Activated CD4-positive, alpha-beta T cell treated with anti-CD3 and anti-CD28 coated beads, Interleukin-2, Interleukin-4, amounts not matched to agents 100 ng/mL and 50 ng/mL, durations not matched to agents 16 hours and 8 hours (primary cell): ENCODE measurements around the gene TELO2.

Experiments used
- DNase-seq: peaks from one replicate; pipeline ENCODE4 v3.0.0-alpha.2; 2020; ENCODE audit warnings: low spot score

Gene TELO2

DNA sequence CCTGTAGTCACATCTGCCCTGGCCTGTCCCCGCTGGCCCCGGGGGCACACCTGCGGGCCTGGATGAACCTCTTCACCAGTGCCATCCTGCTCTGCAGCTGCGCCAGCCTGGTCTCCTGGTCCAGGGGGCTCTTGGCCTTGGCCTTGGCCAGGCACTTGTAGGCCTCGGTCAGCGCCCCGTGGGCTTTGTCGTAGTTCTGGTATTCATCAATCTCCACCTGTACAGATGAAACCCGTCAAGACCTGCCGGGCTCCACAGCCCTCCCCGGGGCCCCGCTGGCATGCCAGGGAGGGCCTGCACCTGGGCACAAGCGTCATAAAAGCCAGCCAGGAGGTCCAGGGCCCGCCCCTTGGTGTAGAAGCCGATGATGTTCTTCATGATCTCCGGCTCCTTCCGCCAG lies 26.7 kb downstream of the TELO2 start:
- no peak for DNase-seq

DNA sequence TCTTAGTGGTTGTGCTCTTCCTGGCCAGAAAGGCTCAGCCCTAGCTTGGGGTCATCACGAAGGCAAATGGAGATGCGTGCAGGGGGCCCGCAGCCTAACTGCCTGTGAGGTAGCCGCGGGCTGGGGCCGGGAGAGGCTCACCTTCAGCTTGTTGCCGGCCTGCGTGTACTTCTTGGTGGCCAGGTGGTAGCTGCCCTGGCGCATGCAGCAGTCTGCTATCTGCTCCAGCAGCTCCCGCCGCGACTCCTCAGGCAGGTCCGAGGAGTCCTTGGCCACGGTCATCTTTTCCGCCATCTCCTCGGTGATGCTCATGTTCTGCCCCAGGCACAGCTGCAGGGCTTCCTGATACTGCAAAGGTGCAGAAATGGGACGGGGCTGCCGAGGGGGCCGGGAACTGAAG lies 27.3 kb downstream of the TELO2 start:
- no peak for DNase-seq

DNA sequence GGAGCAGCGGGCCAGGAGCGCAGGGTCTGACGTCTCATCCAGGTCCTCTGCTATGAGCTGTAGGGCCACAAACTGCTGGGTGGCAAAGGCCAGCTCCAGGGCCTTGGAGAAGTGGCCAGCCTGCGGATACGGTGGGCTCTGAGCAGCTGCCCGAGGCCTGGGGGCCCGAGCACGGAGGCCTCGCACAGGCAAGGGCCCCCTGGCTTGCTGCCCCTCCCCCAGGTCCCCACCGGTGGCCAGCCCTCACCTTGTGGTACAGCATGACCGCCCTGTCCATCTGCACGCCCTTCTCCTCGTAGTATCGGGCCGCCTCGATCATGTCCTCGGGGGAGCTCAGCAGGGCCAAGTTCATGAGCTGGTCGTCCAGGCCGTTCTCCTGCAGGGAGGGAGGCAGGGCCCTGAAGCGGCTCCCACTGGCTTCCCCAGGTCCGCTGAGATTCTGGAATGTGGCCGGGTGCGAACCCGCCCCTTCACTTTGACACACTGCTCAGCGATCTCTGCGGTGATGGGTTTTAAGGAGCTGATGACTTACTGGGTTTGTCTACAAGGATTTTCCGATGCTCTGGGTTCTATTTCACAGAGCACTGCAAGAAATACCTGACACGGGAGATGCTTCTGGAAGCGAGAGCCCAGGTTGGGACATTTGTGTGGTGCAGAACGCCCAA lies 30.6 kb downstream of the TELO2 start:
- no peak for DNase-seq

DNA sequence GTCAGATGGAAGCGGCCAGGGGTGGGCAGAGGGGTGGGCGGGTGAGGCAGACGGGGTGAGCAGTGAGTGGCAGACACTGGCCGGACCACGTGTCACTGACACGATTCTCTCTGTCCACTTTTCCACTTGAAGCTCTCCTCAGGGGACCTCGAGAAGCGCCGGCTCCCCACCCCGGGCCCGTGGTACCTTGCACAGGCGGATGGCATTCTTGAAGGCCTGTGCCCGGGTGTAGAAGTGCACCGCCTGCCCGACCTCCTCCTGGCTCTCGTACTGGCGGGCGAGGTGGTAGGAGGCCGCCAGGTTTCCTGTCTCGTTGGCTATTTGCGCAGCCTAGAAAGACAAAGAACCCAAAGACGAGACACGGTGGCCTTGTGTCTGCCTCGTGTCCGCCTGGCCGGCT lies 31.2 kb downstream of the TELO2 start:
- DNase-seq = no peak

DNA sequence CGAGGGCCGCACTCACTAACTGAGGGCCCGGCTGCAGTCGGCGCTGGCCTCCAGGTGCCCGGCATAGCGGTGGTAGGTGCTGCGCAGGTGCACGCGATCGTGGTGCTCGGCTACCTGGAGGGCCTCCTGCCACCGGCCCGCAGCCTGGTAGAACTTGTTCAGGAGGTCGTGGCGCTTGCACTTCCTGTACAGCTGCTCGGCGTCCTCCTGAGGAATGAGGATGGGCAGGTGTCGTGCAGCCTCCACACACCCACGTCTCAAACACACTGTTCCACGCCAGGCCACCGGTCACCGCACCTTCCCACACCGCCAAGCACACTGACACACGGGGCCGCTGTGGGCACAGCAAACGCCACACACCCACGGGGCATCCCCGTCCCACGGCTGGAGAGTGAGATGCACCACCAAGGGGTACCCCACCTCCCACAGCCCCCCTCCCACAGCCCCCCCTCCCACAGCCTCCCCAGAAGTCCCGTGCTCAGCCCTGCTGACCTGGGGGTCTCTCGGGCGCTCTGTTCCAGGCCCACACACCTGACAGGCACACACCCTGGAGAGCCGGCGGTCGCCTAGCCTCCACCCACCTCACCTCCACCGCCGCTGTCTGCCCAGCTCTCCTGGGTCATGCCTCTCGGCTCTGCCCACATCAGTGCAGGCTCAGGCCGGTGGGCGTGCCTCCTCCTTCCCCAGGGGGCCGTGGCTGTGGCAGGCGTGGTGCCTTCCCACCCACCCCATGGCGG lies 32.9 kb downstream of the TELO2 start:
- no peak for DNase-seq

DNA sequence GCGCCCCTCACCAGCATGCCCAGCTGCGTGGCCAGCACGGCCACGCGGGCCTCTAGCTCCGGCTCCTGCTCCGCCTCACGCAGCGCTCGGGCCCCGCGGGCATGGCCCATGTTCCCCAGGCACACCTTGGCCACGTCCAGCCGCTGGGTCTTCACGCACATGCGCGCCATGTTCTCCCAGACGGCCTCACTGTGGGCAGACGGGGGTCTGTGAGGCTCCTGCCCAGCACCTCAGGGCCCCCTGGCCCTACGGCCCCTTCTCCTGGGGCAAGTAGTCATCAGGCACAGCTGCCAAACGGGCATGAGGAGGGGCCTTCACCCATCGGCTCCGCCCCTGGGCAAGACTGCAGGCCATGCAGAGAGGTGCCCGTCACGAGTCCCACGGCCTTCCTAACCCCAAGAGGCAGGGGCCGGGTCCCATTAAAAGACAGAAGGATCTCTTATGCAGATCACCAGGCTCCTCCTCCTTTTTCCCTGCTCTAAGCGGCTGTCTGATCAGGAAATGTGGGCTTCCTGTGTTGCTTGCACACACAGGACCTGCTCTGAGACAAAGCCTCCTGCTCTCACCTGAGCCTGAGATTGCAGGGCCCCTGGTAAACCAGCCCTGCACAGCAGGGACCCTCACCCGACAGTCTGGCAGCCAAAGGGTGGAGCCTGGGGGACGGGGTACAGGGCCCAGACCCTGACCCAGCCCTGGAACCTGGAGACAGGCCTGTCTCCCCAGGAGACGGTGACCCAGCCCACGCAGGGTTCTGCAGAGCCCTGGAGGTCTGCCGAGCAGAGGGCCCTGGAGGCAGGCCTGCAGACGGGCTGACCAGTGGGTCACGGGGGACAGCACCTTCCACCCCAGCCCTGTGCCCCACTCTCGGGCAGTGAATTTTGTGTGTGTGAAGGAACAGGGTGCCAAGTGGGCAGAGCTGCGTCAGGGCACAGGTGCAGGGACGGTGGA lies 33.7 kb downstream of the TELO2 start:
- no peak for DNase-seq

DNA sequence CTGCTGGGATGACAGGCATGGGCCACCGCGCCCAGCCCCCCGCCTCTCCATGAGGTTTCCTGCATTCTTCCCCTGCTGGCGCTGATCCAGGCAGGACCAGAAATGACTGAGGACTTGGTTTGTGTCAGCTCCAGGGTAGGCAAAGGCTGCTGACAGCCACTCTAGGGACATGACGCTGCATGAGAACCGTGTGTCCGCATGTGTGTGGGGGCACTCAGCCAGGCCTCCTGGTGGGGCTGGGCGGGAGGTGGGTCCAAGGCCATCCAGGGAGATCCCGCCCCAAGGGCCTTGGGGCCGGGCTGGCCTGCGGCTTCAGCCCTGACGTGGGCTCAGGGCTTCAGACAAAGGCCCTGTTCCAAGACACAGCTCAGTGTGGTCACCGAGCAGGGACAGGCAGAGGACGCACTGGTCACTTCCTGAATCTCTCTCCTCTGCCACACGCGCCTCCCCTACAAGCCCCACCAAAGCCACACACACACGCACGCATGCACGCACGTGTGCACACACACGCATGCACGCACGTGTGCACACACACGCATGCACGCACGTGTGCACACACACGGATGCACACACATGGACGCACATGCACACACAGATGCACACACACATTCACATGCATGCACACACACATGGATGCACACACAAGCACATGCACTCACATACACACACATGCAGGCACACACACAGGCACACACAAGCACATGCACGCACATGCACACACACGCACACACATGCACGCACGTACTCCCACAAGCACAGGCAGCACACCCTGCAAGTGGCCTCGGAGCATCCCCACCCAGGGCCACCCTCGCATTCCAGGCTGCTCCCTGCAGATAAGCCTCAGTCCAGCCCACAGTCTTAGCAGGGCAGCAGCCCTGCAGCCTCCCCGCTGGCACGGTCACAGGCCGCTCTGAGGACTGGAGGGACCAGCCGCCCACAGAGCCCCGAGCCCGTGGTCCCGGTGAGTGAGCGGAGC lies 35.0 kb downstream of the TELO2 start:
- no peak for DNase-seq

DNA sequence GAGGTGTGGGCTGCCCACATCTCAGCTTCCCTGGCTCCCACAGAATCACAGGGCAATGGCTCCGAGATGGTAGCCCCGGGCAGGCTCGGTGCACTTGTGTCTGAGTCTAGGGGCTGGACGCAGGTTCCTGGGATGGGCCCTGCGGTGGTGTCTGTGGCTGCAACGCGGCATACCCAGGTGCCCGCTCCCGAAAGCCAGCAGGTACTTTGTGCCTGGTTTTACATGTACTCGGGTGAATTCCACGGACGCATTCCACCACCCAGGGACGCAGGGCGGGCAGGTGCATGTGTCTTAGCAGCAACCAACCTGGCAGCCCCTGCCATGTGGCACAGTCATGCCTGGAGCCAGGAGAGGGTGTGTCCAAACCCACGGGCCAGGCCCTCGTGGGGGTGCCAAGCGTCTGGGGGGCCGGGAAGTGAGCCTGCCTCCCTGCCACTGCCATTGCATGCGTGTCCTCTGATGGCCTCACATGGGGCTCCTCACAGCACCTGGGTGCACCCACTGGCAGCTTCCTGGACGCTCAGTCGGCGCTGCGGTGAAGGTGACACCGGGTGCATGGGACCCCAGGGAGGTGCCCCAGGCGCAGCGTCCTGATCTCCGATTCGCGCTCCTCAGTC lies 35.9 kb downstream of the TELO2 start:
- DNase-seq = no peak

DNA sequence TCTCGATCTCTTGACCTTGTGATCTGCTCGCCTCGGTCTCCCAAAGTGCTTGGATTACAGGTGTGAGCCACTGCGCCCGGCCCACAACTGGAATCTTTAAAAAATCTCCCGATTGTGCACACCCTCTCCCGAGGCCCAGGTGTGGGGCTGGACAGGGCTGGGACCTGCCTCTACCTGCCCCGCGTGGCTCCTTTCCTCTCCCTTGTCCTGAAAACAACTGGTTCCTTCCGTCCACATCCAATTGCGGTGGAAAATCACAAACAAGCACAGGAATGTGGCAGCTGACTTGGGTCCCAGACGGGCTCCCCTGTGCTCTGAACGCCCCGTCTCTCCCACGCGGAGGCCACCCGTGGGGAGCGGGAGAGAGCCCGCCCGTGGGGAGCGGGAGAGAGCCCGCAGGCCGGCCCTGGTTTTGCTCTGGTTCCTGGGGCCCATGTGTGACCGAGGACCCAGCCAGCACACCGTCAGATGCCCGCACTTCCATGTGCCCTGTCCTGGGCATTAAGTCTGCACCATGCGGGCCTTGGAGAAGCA lies 37.3 kb downstream of the TELO2 start:
- DNase-seq = no peak

DNA sequence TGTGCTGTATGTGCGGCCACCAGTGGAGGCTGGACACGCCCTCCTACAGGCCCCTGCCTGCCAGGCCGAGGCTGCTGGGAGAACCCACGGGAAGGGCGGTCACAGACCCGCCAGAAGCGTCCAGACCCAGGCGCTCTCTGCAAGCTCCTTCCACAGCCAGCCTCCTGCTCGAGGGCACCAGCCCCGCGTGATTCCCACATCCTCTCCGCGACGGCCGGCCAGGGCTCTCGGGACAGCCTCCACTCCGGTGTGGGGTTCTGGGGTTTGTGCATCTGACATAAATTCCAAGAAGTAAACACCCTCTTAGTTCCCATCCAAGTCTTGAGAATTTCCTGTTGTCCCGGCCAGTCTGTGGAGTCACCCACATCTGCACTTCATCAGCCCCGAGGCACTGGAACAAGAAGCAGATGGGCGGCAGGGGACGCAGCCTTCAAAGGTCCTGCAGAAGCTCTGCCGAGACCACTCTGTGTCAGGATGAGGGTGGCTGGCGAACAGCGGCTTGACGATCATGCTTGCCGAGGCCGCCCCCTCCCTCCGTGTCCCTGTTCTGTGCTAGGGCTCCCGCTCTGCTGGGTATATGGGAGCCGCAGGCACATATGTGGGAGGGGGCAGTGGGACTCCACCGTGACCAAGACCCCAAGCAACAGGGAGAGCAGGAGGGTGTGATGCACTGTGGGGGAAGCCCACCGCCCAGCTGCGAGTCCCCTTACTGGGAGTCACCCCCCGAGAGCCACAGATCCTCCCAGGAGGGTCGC lies 37.9 kb downstream of the TELO2 start:
- DNase-seq = no peak

DNA sequence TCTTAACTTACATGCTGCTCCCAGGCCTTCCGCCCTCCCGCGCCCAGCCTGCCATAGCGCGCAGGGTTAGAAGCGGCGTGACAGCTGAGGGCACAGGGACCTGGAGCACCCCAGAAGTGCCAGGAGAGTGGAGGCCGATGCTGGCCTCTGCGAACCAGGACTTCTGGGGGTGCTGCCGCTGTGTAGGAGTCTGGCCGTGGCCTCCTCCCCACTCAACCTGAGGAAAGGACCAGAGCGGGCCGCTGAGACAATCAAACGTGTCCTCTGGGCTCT lies 38.4 kb downstream of the TELO2 start:
- no peak for DNase-seq

DNA sequence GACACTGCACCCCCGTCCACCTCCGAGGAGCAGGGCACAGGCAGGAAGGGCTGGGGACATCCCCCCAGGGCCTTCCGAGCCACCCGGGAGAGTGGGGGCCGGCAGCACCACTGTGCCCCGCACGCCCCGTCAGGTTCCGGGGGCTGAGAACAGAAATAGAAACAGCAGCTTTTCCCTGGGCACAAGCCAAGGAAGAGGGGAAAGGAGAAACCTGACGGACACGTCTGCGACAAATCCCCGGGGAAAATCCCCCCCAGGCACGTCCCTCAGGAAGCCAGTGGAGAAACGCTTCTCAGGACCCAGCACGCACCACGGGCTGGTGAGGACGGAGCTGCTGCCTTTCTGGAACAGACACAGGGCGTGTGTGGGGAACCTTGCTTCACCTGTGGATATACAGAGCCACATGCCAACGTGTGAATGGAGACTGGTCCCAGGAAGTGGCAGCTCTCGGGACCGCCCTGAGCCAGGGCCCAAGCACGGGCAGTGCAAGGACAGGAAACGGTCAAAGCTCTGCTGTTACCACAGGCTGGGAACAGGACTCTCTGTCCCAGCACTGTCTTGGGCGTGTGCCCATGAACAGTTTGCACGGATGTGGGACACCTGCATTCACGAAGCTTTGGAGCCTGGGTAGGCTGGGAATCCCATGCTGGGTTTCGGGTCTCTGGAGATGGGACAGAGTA lies 39.1 kb downstream of the TELO2 start:
- no peak for DNase-seq

DNA sequence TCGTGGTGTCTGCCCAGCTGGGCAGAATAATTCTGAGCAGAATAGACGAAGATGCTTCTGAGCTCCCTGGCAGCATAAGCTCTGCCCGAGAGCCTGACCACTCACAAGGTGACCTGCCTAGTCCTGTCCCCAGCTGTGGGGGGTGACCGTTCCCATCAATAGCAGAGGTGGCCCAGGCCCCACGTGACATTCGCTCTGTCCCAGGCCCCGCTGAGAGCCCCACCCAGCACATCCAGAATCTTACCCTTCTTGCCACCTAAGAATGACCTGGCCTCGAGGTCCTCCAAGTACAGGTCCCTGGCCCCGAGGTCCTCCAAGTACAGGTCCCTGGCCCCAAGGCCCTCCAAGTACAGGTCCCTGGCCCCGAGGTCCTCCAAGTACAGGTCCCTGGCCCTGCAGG lies 39.6 kb downstream of the TELO2 start:
- no peak for DNase-seq

DNA sequence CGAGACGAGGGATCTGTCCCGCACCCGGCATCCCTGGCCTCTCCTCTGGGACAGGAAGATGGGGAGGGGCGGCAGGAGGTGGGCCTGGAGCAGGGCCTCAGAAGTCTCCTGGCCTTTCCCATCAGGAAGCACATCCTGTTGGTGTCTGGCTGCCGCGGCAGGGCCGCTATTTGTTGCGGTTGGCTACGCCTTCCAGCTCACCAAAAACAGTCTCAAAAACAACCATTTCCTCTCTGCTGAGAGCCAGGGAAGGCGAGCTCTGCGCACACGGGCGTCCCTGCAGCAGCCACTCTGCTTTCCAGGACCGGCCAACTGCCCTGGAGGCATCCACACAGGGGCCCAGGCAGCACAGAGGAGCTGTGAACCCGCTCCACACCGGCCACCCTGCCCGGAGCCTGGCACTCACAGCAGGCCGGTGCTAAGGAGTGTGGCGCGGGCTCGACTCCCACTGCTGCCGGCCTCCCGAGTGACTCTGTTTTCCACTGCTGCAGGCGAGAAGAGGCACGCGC lies 40.3 kb downstream of the TELO2 start, which contains the start of gene TMEM204:
Gene TMEM204 (plus strand): TSS at position 224 of the 509 bp plus-strand sequence. CDS start 610 bp downstream, outside the sequence.
- DNase-seq = peak; percentile 50

DNA sequence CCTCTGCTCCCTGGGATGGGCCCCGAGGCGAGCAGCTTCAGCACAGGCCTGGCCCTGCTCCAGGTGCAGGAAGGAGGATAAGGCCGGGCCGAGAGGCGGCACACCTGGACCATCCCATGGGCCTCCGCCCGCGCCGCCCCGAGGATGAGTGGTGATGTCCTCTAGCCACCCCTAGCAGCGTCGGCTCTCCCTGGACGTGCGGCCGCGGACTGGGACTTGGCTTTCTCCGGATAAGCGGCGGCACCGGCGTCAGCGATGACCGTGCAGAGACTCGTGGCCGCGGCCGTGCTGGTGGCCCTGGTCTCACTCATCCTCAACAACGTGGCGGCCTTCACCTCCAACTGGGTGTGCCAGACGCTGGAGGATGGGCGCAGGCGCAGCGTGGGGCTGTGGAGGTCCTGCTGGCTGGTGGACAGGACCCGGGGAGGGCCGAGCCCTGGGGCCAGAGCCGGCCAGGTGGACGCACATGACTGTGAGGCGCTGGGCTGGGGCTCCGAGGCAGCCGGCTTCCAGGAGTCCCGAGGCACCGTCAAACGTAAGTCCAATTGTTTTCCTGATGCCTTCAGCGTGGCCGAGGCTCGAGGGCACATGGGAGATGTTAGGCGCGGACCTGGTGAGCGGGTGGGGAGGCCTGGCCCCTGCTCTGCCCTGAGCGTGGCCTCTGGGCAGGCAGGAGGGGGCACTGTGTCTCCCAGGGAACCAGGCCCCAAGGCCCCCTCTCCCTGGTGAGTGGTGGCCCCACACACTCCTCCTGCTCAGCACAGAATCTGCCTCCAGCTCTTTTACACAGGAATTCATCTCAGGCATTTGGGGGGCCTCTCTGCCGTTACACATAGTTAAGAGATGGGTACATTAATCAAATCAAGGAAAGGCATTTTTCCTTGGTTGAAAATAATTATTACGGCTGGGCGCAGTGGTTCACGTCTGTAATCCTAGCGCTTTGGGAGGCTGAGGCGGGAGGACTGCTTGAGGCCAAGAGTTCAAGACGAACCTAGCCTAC lies 41.2 kb downstream of the TELO2 start:
- DNase-seq = no peak

DNA sequence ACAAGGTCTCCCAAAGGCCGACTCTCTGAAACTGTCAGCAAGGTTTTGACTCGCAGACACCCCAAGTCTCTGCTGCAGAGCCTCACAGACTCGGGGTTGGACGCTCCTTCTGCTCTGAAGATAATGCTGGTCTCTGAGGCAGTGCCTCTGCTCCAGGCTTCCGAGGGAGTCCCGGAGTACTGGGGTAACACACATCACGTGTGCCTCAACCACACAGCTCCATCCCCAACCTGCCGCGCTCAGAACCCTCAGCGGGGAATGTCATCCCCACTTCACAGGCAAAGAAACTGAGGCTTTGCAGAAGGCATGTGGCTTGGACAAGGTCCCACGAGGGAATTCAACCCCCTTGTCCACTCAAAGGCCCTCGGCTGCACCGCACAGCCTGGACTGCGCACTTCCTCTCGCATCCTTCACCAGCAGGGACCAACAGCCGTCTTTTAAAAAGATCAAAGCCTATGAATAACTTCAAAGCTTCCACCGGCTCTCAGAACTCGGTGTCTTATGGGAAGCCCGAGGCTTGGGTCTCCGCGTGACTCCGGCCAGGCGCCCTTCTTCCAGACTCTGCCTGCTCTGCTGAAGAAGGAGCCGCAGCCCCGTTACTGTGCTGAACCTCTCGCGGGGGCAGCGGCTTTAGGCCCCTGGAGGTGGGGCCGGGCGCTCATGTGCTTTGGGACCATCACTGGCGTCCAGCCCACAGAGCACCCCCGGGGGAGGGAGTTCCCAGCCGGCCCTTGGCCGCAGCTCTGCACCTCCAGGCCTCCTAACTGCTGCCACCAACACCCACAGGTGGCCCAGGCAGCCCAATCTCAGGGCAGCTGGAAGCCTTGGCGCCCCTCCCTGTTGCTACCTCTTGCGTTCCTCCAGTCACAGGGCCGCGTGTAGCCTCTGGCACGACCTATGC lies 42.5 kb downstream of the TELO2 start:
- peak; percentile 46 for DNase-seq

DNA sequence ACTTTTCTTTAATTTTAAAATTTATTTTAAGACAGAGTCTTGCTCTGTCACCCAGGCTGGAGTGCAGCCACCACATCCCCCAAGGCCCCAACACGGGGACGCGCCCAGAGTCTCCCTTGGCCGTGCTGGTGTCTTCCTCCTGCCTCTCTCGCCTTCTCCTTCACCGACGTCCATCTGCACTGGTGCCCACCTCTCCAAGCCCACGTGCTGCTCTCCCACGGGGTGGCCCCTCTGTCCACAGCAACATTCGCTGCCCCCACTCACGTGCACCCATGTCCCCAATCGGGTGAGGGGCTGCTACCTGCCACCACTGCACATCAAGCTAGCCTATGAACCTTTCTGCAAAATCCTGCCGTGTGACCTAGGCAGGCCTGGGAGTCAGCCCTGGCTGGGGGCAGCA lies 43.4 kb downstream of the TELO2 start:
- DNase-seq = no peak
